SH-SY5Y (cell line): Measurements from ENCODE around the gene STXBP4.

Experiments used
- GATA2 ChIP-seq: IDR thresholded peaks from 2 replicates; pipeline ENCODE4 v1.6.1; 2011; ENCODE audit warnings: mild to moderate bottlenecking, low read depth, low read length
- GATA3 ChIP-seq: IDR thresholded peaks from 2 replicates; pipeline ENCODE4 v1.6.1; 2011; ENCODE audit warnings: low read depth, mild to moderate bottlenecking, low read length, moderate library complexity

- no peak for TF ChIP-seq GATA2
- no peak for TF ChIP-seq GATA3
Measured at GRCh38 chr17:55212880-55213279, 244.3 kb downstream of the STXBP4 start.
